Keratinocyte (primary cell): ENCODE results near the gene ADRA2C. TPM values are rescaled to one million over a fixed set of nuclear protein-coding genes. Genes with fewer than 3 reads are reported as not detected.

Experiments
- DNase-seq: peaks from one replicate; pipeline ENCODE4 v3.0.0-alpha.2; 2011; ENCODE audit warnings: low read depth, missing footprints, low spot score
- FAIRE-seq: peaks from 2 replicates; lab custom pipeline; 2011; peaks lifted over from hg19 to GRCh38; lab: Jason Lieb, UNC
- H2AFZ ChIP-seq: 2 replicates; pipeline ENCODE4 v1.6.0; 2012; ENCODE audit warnings: low read length, control low read depth, inconsistent platforms; ENCODE audit not compliant: control insufficient read depth
- H3K27ac ChIP-seq: 2 replicates; pipeline ENCODE4 v1.5.1; 2011; ENCODE audit warnings: low read length; ENCODE audit not compliant: control insufficient read depth, insufficient read depth
- H3K27me3 ChIP-seq: 3 replicates; pipeline ENCODE4 v1.6.0; 2011; ENCODE audit warnings: low read length; ENCODE audit not compliant: control insufficient read depth, insufficient read depth; ENCODE audit errors: extremely low read depth
- H3K36me3 ChIP-seq, 2 experiments: 2 replicates in 1 of 2; 3 replicates in 1 of 2; pipeline ENCODE4 v1.5.1; 2011; ENCODE audit warnings: low read length in 2 of 2, mild to moderate bottlenecking in 1 of 2; ENCODE audit not compliant: control insufficient read depth in 2 of 2, insufficient read depth in 2 of 2; ENCODE audit errors: extremely low read depth in 1 of 2
- H3K4me1 ChIP-seq: 3 replicates; pipeline ENCODE4 v1.5.1; 2011; ENCODE audit warnings: low read length; ENCODE audit not compliant: control insufficient read depth, insufficient read depth; ENCODE audit errors: extremely low read depth
- H3K4me2 ChIP-seq: 3 replicates; pipeline ENCODE4 v1.6.0; 2011; ENCODE audit warnings: low read depth, low read length; ENCODE audit not compliant: control insufficient read depth, insufficient read depth; ENCODE audit errors: extremely low read depth
- H3K4me3 ChIP-seq, 3 experiments: fragments of 200-600 bp in 1 of 3; sonication (generic) in 1 of 3; 2 replicates in 2 of 3; 3 replicates in 1 of 3; pipeline ENCODE4 v1.5.1; 2011 to 2016; ENCODE audit warnings: low read length in 3 of 3, mild to moderate bottlenecking in 3 of 3, control low read depth in 2 of 3, inconsistent platforms in 1 of 3, low read depth in 1 of 3, mixed read lengths in 1 of 3, mixed run types in 1 of 3, moderate library complexity in 1 of 3; ENCODE audit not compliant: control insufficient read depth in 2 of 3, insufficient read depth in 2 of 3; ENCODE audit errors: extremely low read depth in 1 of 3
- H3K79me2 ChIP-seq: 2 replicates; pipeline ENCODE4 v1.6.0; 2012; ENCODE audit warnings: low read length; ENCODE audit not compliant: control insufficient read depth, insufficient read depth
- H3K9ac ChIP-seq: 3 replicates; pipeline ENCODE4 v1.6.0; 2011; ENCODE audit warnings: low read length; ENCODE audit not compliant: control insufficient read depth, insufficient read depth; ENCODE audit errors: extremely low read depth
- H3K9me1 ChIP-seq: 3 replicates; pipeline ENCODE4 v1.6.0; 2011; ENCODE audit warnings: low read length; ENCODE audit not compliant: control insufficient read depth, insufficient read depth; ENCODE audit errors: extremely low read depth
- H3K9me3 ChIP-seq: 2 replicates; pipeline ENCODE4 v1.5.1; 2012; ENCODE audit warnings: low read depth, low read length; ENCODE audit not compliant: control insufficient read depth
- H4K20me1 ChIP-seq: 3 replicates; pipeline ENCODE4 v1.6.0; 2011; ENCODE audit warnings: low read length; ENCODE audit not compliant: control insufficient read depth, insufficient read depth; ENCODE audit errors: extremely low read depth
- CTCF ChIP-seq, 3 experiments: IDR thresholded peaks in 1 of 3; conservative IDR thresholded peaks in 1 of 3; optimal IDR thresholded peaks in 1 of 3; 2 replicates in 2 of 3; 3 replicates in 1 of 3; pipeline versions ENCODE3 to v1.5.1; 2011; ENCODE audit warnings: low read length in 3 of 3, mild to moderate bottlenecking in 3 of 3, moderate library complexity in 2 of 3, control low read depth in 1 of 3, inconsistent platforms in 1 of 3; ENCODE audit not compliant: insufficient read depth in 2 of 3; ENCODE audit errors: extremely low read depth in 1 of 3
- EZH2 ChIP-seq: IDR thresholded peaks from one replicate; pipeline ENCODE4 v1.6.1; 2012; ENCODE audit warnings: inconsistent platforms, mild to moderate bottlenecking, low read length, moderate library complexity
- dilution Hi-C: fragments of 300-500 bp; cut with MboI; formaldehyde crosslinking; loops from one replicate; pipeline ENCODE4 v1.7.0; 2020; ENCODE audit warnings: low sequenced_read_pairs; ENCODE audit not compliant: extremely low pct_ligation_motif_present
- polyA plus RNA-seq, 5 experiments: library from polyadenylated mRNA; depleted of rRNA in 3 of 5; stranded (reverse) in 3 of 5; stranded (forward) in 1 of 5; unstranded in 1 of 5; fragments of >200 nt; gene quantifications; 1 replicate in 1 of 5; 2 replicates in 3 of 5; 3 replicates in 1 of 5; pipeline versions ENCODE4 v1.2.1 to v1.2.3, GENCODE V29; 2011 to 2012; ENCODE audit warnings: missing spikeins in 2 of 5, low read depth in 1 of 5, low replicate concordance in 1 of 5

Gene ADRA2C
- polyA plus RNA-seq, 1 donor (not counting 4 experiments of a cell fraction or from before 2014, with no cell fraction given): 0.05 TPM

- H3K79me2 ChIP-seq: no peaks in the 10 kb centered on the region
- H3K36me3 ChIP-seq: no peaks in the 10 kb centered on the region
- H3K27ac ChIP-seq: no peak overlapping the region
- DNase-seq (no peak), FAIRE-seq (no peak)
- no peaks in the 10 kb centered on the region for H3K9me1 ChIP-seq
- no peak overlapping the region for H3K9ac ChIP-seq
- no peaks in the 10 kb centered on the region for H3K4me1 ChIP-seq
- dilution Hi-C loops: no loop called here
- H3K9me3 ChIP-seq: peaks cover 6% of the 10 kb centered on the region
- H3K4me3 ChIP-seq: no peak overlapping the region
- H3K4me2 ChIP-seq: no peak overlapping the region
- no peak overlapping the region for H2AFZ ChIP-seq
- TF ChIP-seq CTCF (optimal IDR thresholded peaks at IDR 0.05 in 1 of 3, IDR thresholded peaks at IDR 0.05 in 1 of 3, conservative IDR thresholded peaks at IDR 0.05 in 1 of 3; ENCODE audit: extremely low read depth in 1 of 3, insufficient read depth in 2 of 3, low read length in 3 of 3) (no peak), EZH2 (no peak)
- H4K20me1 ChIP-seq: no peaks in the 10 kb centered on the region
- peaks cover 3% of the 10 kb centered on the region for H3K27me3 ChIP-seq
These were observed 15.9 kb upstream of the ADRA2C start for GRCh38 chr4:3750334-3750733.

- no peaks in the 10 kb centered on the region for H3K36me3 ChIP-seq
- no peak overlapping the region for H3K9ac ChIP-seq
- DNase-seq (no peak), FAIRE-seq (no peak)
- H2AFZ ChIP-seq: no peak overlapping the region
- TF ChIP-seq CTCF (optimal IDR thresholded peaks at IDR 0.05 in 1 of 3, IDR thresholded peaks at IDR 0.05 in 1 of 3, conservative IDR thresholded peaks at IDR 0.05 in 1 of 3; ENCODE audit: extremely low read depth in 1 of 3, insufficient read depth in 2 of 3, low read length in 3 of 3): no peak
- dilution Hi-C loops: no loop called here
- no peaks in the 10 kb centered on the region for H3K4me1 ChIP-seq
- H3K4me2 ChIP-seq: no peak overlapping the region
- H3K4me3 ChIP-seq: no peak overlapping the region
- no peaks in the 10 kb centered on the region for H3K9me3 ChIP-seq
- H3K27ac ChIP-seq: no peak overlapping the region
- peaks cover 3% of the 10 kb centered on the region for H3K27me3 ChIP-seq
- no peaks in the 10 kb centered on the region for H3K79me2 ChIP-seq
- no peaks in the 10 kb centered on the region for H4K20me1 ChIP-seq
- no peaks in the 10 kb centered on the region for H3K9me1 ChIP-seq
These were observed 14.2 kb upstream of the ADRA2C start for GRCh38 chr4:3752022-3752421.
